GM18867 (cell line): Measurements from ENCODE around the gene TTLL9.

Experiments used
- ATAC-seq: cut with Tn5 transposase; IDR thresholded peaks from one replicate; pipeline ENCODE4 v1.9.1; 2021; ENCODE audit warnings: mild to moderate bottlenecking, moderate library complexity; ENCODE audit not compliant: unreplicated experiment

The TTLL9 gene

DNA sequence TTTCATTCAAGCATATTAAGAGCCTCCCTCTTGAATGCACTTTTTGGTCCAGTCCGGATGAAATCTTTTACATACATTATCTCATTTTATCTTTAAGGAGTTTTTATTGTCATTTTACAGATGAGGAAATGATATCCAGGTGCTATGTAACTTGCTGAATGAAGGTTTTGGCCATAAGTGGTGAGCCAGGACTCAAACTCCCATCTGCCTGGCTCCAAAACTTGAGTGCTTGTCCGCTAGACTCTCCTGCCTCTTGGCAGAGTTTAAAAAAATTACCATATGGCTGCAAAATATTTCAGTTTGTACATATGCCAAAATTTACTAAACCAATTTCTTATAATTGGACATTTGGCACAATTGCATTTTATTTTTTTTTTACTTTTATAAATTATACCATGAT, 69.2 kb downstream of the TTLL9 start:
- no peak for ATAC-seq

DNA sequence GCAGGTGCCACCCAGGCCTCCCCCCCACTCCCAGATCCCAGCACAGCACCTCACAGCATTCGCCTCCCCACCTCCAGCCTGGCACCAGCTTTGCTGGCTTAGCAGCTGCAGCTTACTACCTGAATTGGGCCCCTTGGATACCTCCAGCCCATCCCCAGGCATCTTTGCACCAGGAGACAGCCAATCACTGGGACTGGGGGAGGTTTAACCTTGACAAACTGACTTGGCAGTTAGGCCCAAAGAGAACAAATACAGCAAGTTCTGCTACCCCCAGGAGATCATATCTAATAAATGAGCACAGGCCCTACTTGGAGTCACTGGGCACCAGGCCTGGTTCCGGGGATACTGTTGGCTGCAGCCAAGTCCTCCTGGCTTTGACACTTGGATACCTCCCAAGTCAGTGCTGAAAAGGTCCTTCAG, 72.6 kb downstream of the TTLL9 start:
- ATAC-seq = no peak

DNA sequence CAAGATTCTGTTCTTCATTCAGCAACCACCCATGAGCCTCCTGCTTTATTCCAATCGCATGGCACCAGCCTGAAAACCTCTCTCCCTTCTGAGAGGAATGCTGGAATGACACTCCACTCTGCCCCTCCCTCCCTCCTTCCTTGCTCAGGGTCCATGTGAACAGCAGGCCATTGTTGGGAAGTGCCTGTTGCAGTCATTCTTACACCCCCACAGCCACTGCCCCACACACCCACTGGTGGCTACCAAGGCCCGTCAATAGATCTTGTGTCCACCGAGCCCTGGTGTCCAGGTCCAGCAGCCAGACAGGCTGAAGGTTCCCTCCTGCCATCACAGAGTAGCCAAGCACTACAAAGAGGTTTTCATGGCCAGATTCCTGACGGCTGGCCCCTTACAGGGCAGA, 74.9 kb downstream of the TTLL9 start:
- ATAC-seq = no peak

DNA sequence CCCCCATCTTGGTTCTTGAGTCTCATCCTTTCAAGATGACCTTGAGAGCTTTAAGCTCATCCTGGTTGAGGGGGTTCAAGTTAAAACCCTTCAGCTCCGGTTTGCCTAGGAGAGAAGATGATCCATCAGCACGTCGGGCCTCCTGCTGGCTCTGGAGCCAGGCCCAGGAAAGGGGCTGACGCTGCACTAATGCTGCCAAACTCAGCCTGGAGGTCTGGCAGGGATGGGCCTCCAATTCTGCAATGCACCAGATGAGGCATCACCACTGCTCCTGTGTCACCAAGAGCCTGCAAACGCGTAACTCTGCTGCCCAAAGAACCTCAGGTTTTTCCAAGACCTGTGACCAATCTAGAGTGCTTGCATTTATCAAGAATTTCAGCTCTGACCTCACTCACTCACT, 75.4 kb downstream of the TTLL9 start:
- no peak for ATAC-seq

DNA sequence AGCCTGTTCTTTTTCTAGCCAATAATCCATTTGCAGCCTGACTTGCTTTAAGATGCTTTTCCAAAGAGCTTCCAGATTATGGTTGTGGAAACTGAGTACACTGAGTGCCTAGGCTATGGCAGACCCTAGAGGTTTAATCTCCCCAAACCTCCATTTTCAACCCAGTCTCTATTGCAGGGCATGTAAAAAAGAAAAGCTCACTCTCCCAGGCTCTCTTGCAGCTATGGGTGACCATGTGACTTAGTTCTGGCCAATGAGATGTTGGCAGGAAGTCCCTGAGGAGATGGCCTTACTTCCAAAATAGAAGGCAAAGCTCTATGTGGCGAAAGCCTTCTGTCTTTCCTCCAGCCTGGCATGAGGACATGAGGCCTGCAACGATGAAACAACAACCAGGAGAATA, 77.6 kb downstream of the TTLL9 start:
- ATAC-seq = no peak

DNA sequence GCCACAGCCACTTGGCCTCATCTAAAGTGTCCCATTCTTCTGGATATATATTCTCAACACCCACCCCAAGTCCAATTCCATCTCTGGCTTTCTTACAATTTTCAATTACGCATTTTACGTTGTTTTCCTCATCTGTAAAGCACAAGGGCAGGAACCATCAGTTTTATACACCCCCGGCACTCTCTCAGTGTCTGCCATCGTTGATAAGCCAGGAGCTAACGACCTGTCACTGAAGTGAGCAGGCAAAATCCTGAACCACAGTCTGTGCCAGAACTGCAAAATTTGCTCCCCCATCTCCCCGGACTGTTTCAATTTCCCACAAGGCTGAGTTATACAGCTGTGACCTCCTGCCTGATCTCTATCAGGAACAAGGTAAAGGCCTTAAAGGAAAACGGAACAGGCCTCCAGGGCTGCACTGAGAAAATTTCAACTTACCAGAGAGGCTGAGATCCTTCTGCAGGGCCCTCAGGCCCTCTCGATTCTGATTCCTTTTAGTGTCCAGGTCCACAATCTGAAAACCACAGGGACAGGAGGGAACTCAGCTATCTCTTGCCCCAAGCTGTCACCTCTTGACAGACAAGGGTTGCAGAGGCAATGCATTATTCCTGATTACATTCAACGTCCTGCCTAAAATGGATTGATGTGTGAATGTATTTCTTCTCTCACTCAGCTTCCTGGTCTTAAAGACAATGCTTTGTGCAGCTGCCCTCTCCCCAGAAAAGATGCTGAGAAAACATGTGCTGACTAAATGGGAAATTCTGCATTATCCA, 79.6 kb downstream of the TTLL9 start:
- no peak for ATAC-seq

DNA sequence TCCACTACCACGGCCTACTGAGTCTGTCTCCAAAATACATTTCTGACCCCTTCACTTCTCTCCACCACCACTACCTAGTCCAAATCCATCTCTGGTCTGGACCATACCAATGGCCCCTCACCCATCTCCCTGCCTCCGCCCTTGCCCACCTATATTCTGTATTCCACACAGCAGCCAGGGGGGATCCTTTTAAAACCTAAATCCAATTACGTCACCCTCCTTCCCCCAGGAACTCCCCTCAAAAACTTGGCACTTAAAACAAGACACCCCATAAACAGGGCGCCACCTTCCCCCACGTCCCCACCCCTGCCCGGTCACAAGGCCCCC, 80.7 kb downstream of the TTLL9 start:
- ATAC-seq = no peak

DNA sequence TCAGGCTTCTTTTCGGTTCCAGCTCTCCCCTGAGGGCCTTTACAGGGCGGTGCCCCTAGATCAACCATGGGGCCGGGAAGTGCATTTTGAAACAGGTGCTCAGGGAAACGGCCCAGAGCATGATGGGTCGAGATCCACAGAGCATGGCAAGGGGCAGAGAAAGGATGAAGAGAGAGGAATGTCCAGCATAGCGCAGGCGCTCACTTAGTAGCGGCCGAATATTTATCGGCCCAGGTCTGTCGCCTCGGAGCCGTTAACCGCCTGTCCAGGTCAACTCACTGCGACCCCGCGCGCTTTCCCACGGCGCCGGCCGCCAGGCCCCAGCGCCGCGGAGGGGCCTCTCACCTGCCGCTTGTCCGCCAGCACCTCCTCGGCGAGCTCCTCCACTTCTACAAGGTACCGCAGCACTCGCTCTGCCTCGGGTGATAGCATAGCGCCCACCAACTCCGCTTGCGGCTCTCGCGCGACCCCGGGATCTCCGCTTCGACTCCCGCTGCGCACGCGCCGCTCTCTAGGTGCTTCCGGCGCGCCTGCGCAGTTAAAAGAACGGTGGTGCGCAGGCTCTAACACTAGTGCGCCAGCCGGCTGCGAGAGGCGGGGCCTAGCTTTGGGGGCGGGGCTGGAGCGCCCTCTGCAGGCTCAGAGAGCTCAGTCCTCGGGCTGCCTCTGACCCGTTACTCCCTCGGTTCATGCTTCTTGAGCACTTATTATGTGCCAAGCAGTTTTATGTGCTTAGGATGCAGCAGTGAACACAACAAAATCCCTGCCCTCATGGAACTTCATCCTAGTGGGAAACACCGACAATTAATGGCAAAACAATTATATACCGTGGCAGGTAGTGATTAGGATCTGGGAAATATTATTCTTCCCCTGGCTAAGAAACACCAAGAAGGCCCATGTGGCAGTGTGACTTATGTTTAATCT, 81.4 kb downstream of the TTLL9 start, which contains the start of gene PDRG1:
Gene PDRG1, minus strand, starts transcription at position 517 of the 924 bp plus-strand sequence. Its CDS starts 85 bp downstream, at position 432.
- ATAC-seq = peak; percentile 93

DNA sequence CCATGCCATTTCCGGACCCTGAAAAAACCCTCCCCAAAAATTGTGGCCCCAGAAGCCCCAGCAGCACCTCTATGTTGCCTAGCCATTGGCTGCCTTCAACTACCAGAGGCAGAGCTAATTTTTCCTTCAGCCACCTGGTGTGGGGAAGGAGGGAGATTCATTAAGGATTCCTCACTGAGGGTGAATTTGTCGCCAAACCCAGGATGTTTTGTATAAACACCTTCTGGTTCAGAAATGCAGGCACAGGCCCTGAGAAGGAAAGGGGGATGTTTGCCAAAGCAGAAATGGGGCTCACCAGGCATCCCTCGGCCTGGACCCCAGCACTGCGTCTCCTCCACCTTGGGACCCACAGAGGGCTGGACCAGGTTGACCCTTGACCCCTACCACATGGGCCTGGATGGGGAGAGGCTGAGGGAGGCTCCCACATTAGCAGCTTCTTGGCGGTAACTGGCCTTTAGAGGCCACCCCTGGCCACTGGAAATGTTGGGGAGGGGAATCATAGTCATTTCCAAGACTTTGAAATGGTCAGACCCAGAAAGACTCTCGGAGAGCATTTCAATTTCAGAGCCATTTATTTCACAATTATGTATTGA, 83.2 kb downstream of the TTLL9 start:
- ATAC-seq = no peak

DNA sequence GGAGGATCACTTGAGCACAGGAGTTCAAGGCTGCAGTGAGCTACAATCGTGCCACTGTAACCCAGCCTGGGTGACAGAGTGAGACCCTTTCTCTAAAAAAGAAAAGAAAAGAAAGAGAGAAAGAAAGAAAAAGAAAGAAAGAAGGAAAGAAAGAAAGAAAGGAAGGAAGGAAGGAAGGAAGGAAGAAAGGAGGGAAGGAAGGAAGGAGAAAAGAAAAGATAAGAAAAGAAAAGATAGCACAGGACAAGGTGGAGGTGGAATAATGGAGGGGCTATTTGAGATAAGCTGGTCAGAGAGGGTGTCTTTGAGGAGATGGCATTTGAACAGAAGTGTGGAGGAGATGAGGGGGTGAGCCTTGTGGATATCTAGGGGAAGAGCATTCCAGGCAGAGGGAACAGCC, 84.1 kb downstream of the TTLL9 start:
- no peak for ATAC-seq

DNA sequence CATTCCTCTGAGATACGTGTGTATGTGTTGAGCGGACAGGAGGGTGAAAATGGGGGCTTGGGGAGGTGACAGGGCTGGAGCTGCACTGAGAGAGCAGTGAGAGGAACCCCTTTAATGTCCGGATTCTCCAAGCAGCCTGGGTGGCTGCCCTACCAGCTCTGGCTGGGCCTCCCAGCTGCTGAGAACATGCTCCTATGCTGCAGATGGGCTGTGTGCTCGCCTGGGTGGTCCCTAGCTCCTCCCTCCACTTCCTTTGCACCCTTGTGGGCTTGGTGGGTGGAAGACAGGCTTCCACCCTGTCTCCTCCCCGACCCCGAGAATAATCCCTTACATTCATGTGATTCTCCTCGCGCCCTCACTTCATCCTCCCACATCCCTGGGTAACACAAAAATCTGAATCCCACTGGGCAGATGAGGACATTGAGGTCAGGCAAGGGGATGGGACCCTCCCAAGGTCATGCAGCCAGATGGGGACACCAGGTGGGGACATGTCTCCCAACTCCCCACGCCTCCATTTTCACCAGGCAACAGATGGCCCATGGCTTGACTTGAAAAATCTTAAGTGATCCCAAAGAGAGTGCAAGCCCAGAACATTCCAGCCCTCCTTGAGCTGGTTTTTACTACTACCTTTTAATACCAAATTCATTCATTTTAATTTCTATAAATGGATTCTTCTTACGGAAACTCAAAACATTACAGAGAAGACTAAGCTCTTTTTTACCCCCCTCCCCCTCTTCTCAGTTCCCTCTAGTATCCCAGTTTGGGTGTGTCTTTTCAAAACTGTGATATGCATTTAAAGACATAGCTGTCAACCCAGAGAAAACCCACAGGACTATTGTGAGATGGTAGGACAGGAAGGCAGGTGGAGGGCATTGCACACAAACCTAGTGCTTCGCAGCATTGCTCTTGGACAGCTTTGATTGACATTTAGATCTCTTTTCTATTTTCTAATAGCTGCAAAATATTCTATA, 86.4 kb downstream of the TTLL9 start:
- no peak for ATAC-seq

DNA sequence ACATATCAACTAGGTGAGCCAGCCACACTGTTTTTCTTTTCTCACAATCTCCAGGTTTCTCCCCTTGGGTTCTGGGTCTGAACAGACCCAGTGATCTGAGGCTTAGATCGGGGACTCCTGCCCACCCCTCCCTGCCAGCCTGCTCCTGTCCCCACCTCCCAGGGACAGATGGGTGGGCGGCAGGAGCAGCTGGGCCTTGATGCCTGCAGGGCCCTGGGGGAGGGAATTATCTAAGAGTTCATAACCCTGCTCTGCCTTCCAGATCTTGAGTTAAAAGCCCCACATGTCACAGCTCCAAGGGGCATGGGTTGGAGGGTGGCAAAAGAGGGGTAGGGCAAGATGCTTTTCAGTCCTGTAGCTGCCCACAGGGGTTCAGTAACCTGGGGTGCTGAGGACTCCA, 92.3 kb downstream of the TTLL9 start:
- ATAC-seq = no peak

DNA sequence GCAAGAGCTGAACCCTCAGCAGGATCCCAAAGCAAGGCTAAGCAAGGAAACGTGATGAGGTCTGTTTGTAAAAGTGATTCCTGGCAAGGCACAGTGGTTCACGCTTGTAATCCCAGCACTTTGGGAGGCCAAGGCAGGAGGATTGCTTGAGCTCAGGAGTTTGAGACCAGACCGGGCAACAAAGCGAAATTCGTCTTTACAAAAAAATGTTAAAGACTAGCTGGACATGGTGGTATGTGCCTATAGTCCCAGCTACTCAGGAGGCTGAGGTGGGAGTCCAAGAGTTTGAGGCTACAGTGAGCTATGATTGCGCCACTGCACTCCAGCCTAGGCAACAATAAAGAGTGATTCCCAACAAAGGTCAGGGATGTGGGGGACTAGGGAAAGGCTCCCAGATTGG, 93.5 kb downstream of the TTLL9 start:
- no peak for ATAC-seq

DNA sequence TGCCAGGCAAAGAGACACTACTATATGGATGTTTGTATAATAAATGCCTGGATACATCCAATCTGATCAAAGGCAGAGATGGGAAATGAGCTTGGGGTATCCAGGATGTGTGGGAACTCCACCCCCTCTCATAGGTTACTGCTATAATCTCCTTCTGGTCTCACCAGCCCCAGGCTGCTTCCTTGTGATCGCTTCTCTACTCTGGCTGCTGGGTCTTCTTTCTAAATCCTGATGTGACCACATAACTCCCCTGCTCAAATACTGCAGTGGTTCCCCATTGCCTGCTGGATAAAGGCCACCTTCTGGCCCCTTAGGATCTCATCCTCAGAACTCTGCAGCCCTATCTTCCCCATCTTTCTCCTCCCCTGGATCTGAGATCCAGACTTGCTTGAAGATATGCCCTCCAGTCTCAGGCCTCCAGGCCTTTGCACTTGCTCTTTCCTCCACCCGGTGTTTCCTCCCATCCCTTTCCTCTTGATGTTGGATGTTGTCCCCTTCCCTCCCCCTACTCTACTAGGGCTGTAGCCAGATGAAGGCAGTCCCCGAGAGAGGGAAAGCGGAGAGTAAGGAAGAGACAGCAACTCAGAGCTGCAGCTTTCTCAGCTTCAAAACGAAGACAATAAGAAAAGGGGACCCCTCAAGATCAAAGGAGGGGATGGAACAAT, 96.7 kb downstream of the TTLL9 start:
- ATAC-seq = no peak

DNA sequence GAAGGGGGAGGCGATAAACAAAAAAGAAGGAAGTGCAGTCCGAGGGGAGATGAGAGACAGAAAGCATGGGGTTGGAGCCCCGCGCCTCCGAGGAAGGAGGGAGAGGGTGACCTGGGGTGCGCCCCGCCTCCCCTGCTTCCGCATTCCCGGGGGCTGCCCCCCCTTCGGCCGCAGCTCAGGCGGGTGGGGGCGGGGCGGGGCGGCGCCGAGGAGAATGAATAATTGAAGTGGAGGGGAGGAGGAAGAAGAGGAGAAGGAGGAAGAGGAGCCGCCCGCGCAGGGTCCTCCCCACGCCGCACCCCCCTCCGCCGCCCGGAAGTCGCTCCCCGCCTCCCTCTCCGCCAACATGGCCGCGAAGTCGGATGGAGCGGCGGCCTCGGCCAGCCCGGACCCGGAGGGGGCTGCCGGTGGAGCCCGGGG, 97.4 kb downstream of the TTLL9 start, which contains the start of gene XKR7:
Gene XKR7, plus strand, starts transcription at position 322 of the 420 bp plus-strand sequence. Its CDS starts 25 bp downstream, at position 347.
- no peak for ATAC-seq

DNA sequence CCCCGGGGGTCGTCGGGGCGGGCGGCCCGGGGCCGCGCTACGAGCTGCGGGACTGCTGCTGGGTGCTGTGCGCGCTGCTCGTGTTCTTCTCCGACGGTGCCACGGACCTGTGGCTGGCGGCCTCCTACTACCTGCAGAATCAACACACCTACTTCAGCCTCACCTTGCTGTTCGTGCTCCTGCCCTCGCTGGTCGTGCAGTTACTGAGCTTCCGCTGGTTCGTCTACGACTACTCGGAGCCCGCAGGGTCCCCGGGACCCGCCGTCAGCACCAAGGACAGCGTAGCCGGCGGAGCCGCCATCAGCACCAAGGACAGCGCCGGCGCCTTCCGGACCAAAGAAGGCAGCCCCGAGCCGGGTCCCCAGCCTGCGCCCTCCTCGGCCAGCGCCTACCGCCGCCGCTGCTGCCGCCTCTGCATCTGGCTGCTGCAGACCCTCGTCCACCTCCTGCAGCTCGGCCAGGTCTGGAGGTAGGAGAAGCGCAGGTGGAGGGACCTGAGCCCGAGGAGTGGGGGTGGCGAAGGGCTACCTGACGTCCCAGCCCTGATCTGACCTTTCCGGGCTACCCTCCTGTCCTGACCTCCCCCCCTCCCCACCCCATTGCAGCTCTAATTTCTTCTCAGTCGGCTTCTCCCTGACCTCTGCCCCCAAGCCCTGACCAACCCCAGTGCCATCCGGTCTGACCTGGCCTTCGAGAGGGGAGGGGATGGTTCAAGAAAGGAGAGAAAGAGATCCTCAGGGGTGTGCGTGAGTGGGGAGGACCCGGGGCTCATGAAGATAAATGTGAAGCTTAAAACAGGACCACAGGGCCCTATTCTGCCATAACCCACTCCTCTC, 98.1 kb downstream of the TTLL9 start:
- no peak for ATAC-seq

DNA sequence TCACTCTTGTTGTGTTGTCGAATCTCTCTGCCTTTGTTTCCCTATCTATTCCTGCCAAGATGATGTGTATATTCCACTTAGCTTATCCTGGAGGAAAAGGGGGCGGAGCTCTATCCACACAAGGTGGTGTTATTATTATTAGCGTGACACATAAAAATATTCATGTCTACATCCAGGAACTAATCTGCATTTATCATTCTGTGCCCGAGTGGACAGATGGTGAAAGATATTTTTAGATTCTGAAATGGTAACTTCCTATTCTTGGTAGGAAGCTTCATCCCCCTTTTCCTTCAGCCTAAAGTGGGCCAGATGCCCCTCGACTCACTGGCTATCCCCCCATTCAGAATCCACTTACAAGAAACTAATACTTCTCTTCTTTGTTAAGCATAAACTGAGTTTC, 99.6 kb downstream of the TTLL9 start:
- no peak for ATAC-seq

DNA sequence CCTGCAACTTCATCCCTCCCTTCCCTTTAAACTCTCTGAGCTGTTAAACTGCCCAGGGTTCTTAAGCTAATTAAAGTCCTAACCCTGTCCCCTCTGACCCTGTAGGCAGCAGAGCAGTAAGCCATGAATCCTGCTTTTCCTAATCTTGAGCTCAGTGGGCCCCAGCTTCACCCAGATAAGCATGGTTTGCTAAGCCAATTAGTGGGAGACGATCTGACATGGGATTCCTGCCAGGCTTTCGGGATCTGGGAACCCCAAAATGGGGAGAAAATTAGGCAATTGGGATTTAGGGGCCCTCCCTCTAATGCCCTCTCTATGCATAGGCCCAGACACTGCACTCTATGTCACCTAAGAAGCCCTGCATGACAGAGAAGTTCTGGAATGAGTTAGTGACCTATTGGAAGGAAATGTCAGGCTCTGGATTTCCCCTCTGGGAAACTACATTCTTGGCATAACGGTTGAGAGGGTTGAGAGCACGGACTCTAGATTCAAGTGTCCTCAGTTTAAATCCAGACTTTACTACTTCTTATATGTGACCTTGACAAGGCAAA, 102.1 kb downstream of the TTLL9 start:
- ATAC-seq = no peak

DNA sequence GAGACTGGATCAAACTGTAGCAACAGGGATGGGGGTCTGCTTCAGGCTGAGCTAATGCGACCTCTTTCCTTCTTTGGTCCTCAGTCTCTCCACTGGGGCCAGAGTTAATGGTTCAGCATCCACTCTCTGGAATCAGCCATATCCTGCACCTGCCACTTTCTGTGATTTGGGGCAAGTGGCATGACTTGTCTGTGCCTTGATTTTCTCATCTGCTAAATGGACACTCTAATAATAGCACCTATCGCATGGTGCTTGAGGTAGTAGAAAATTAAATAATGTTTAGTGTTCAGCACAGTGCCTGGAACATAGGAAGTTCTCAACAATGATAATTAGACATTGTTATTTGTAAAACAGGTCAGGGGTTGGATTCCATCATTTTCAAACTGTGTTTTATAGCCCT, 103.9 kb downstream of the TTLL9 start:
- ATAC-seq = no peak
